A549 (cell line): ENCODE measurements around the gene SLCO3A1.

Experiments used
- BHLHE40 ChIP-seq: IDR thresholded peaks from 2 replicates; pipeline ENCODE4 v1.6.1; 2012; ENCODE audit warnings: low read depth, low read length, inconsistent platforms
- CTCF ChIP-seq: fragments of >200 bp; sonication (Bioruptor Twin); formaldehyde crosslinking; IDR thresholded peaks from 3 replicates; pipeline ENCODE4 v1.5.1; 2016
- HDAC2 ChIP-seq: fragments of 200-600 bp; sonication (generic); IDR thresholded peaks from 2 replicates; pipeline ENCODE4 v1.6.1; 2016
- KDM1A ChIP-seq: fragments of 200-600 bp; sonication (generic); IDR thresholded peaks from 2 replicates; pipeline ENCODE4 v1.6.1; 2016; ENCODE audit warnings: low read depth, mild to moderate bottlenecking
- NR3C1 ChIP-seq: fragments of >200 bp; sonication (Bioruptor Twin); formaldehyde crosslinking; IDR thresholded peaks from 3 replicates; pipeline ENCODE4 v1.6.1; 2017
- POLR2A ChIP-seq: IDR thresholded peaks from 2 replicates; pipeline ENCODE4 v1.6.1; 2012; ENCODE audit warnings: mild to moderate bottlenecking, low read length
- RAD21 ChIP-seq, 2 experiments: fragments of >200 bp in 1 of 2; sonication (Bioruptor Twin) in 1 of 2; formaldehyde crosslinking in 1 of 2; IDR thresholded peaks in 1 of 2; conservative IDR thresholded peaks in 1 of 2; 2 replicates in 1 of 2; 3 replicates in 1 of 2; pipeline ENCODE4 v1.6.1; 2012 to 2018; ENCODE audit warnings: inconsistent platforms in 1 of 2
- TFCP2L1 ChIP-seq: fragments of 250-450 bp; sonication (Bioruptor Pico); IDR thresholded peaks from 2 replicates; pipeline ENCODE4 v1.5.0; 2021; ENCODE audit warnings: mild to moderate bottlenecking
- TF ChIP-seq, protein P1 (sequence below): fragments of 450-650 bp; IDR thresholded peaks from 2 replicates; pipeline ENCODE4 v1.6.1; 2014; ENCODE audit warnings: antibody characterized with exemption

DNA sequence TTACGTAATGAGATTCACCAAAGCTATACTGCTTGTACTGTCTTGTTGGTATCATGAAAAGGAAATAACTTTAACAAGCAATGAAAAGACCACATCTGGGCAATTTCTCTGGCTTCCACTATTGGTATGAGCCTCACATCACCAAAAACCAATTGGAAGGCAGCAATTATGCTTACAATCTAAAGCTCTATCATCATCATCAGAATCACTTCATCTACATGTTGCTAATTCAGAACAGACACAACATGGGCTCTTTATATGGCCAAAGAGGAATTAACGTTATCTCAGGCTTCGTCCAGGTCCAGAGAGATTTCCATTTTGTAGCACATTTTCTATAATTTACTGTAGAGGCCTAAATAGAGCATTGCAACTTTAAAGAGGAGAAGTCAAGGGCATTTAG, 36.6 kb upstream of the SLCO3A1 start:
- TF ChIP-seq RAD21 (conservative IDR thresholded peaks at IDR 0.05 in 1 of 2, IDR thresholded peaks at IDR 0.05 in 1 of 2), result no peak
- no peak for TF ChIP-seq TFCP2L1 (CRISPR knock-in tag)
- no peak for TF ChIP-seq KDM1A
- no peak for TF ChIP-seq HDAC2
- no peak for TF ChIP-seq BHLHE40
- TF ChIP-seq, protein P1, sequence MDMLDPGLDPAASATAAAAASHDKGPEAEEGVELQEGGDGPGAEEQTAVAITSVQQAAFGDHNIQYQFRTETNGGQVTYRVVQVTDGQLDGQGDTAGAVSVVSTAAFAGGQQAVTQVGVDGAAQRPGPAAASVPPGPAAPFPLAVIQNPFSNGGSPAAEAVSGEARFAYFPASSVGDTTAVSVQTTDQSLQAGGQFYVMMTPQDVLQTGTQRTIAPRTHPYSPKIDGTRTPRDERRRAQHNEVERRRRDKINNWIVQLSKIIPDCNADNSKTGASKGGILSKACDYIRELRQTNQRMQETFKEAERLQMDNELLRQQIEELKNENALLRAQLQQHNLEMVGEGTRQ, result no peak
- TF ChIP-seq CTCF, result no peak
- TF ChIP-seq NR3C1, result no peak
- TF ChIP-seq POLR2A, result no peak
